Daoy (cell line): ENCODE data around the gene ZDHHC14. TPM values are rescaled to one million over a fixed set of nuclear protein-coding genes. Genes with fewer than 3 reads are reported as not detected.
"Not testable (repeated sequence)": the region's sequence is repeated elsewhere in the genome, so short reads cannot be mapped to it uniquely, and the experiment has no call there.

ENCODE experiments used
- DNase-seq: peaks from one replicate; pipeline ENCODE4 v3.0.0-alpha.2; 2015; ENCODE audit warnings: low read depth
- total RNA-seq: library from RNA; depleted of rRNA; stranded (reverse); fragments of >200 nt; shearing (Covaris generic); gene quantifications from 2 replicates; pipeline ENCODE4 v1.2.3, GENCODE V29; 2014; rRNA removed

Gene ZDHHC14
- 6.5 and 12.2 TPM in 2 replicates for total RNA-seq

- DNase-seq: peak; percentile 96
Observed at GRCh38 chr6:157380779-157381561, at the start of gene ZDHHC14. ZDHHC14 (plus strand) TSS chr6:157381190.

GRCh38 chr6:157332813-157333212, 48.2 kb upstream of the ZDHHC14 start:
- no peak for DNase-seq

- no peak for DNase-seq
Observed at GRCh38 chr6:157333537-157333936, 47.5 kb upstream of the ZDHHC14 start.

GRCh38 chr6:157333956-157334355, 47.0 kb upstream of the ZDHHC14 start:
- no peak for DNase-seq

GRCh38 chr6:157335829-157336228, 45.2 kb upstream of the ZDHHC14 start:
- DNase-seq: no peak

- not testable (repeated sequence) for DNase-seq
Observed at GRCh38 chr6:157337276-157337675, 43.7 kb upstream of the ZDHHC14 start.

GRCh38 chr6:157337751-157338150, 43.2 kb upstream of the ZDHHC14 start:
- DNase-seq: no peak

GRCh38 chr6:157339432-157339831, 41.6 kb upstream of the ZDHHC14 start:
- no peak for DNase-seq

- DNase-seq: no peak
Observed at GRCh38 chr6:157343732-157344131, 37.3 kb upstream of the ZDHHC14 start.

GRCh38 chr6:157346373-157346772, 34.6 kb upstream of the ZDHHC14 start:
- DNase-seq: no peak

- DNase-seq: no peak
Observed at GRCh38 chr6:157358287-157358686, 22.7 kb upstream of the ZDHHC14 start.

GRCh38 chr6:157361886-157362285, 19.1 kb upstream of the ZDHHC14 start:
- no peak for DNase-seq

GRCh38 chr6:157364705-157365104, 16.3 kb upstream of the ZDHHC14 start:
- DNase-seq: no peak

- no peak for DNase-seq
Observed at GRCh38 chr6:157366648-157367047, 14.3 kb upstream of the ZDHHC14 start.

GRCh38 chr6:157368359-157369049, 12.5 kb upstream of the ZDHHC14 start:
- DNase-seq: no peak

GRCh38 chr6:157370755-157371154, 10.2 kb upstream of the ZDHHC14 start:
- no peak for DNase-seq

GRCh38 chr6:157372501-157373280, 8.3 kb upstream of the ZDHHC14 start:
- no peak for DNase-seq

GRCh38 chr6:157374889-157375443, 6.0 kb upstream of the ZDHHC14 start:
- no peak for DNase-seq

- DNase-seq: no peak
Observed at GRCh38 chr6:157376241-157376640, 4.7 kb upstream of the ZDHHC14 start.

- DNase-seq: no peak
Observed at GRCh38 chr6:157376706-157377230, 4.2 kb upstream of the ZDHHC14 start.

GRCh38 chr6:157379656-157380457, 1.1 kb upstream of the ZDHHC14 start:
- DNase-seq: peak; percentile 98
